HG03039 (cell line): ENCODE measurements around the gene ACSL1.
A peak's percentile ranks its signal among the peaks of the same experiment; 100 is the strongest.
"Not testable (repeated sequence)": the region's sequence is repeated elsewhere in the genome, so short reads cannot be mapped to it uniquely, and the experiment has no call there.

Source experiments
- ATAC-seq: cut with Tn5 transposase; IDR thresholded peaks from one replicate; pipeline ENCODE4 v1.9.1; 2021; ENCODE audit warnings: mild to moderate bottlenecking, moderate library complexity; ENCODE audit not compliant: unreplicated experiment

The ACSL1 gene

GRCh38 chr4:184843984-184844554, 18.3 kb upstream of the ACSL1 start:
- ATAC-seq = no peak

- ATAC-seq = not testable (repeated sequence)
These were observed 13.3 kb upstream of the ACSL1 start for GRCh38 chr4:184839075-184839399.

- ATAC-seq = no peak
These were observed 12.7 kb upstream of the ACSL1 start for GRCh38 chr4:184838249-184839074.

- ATAC-seq = no peak
These were observed 10.8 kb upstream of the ACSL1 start for GRCh38 chr4:184836613-184837012.

- no peak for ATAC-seq
These were observed 7.5 kb upstream of the ACSL1 start for GRCh38 chr4:184833046-184833838.

- no peak for ATAC-seq
These were observed 5.4 kb upstream of the ACSL1 start for GRCh38 chr4:184831153-184831552.

- no peak for ATAC-seq
These were observed 1.0 kb upstream of the ACSL1 start for GRCh38 chr4:184826691-184827270.

- ATAC-seq = peak; percentile 11
These were observed 450 bp downstream of the ACSL1 start for GRCh38 chr4:184825141-184825895.

- ATAC-seq = no peak
These were observed 1.0 kb downstream of the ACSL1 start for GRCh38 chr4:184824776-184825084.

- no peak for ATAC-seq
These were observed 1.5 kb downstream of the ACSL1 start for GRCh38 chr4:184824081-184824775.

- no peak for ATAC-seq
These were observed 2.8 kb downstream of the ACSL1 start for GRCh38 chr4:184823014-184823413.

GRCh38 chr4:184822356-184822755, 3.4 kb downstream of the ACSL1 start:
- ATAC-seq = no peak

GRCh38 chr4:184821242-184821641, 4.5 kb downstream of the ACSL1 start:
- ATAC-seq = no peak

GRCh38 chr4:184819786-184820185, 6.0 kb downstream of the ACSL1 start:
- no peak for ATAC-seq

GRCh38 chr4:184818216-184818564, 7.6 kb downstream of the ACSL1 start:
- ATAC-seq = peak; percentile 40

GRCh38 chr4:184817494-184818215, 8.1 kb downstream of the ACSL1 start:
- ATAC-seq = no peak

GRCh38 chr4:184816962-184817361, 8.8 kb downstream of the ACSL1 start:
- no peak for ATAC-seq

GRCh38 chr4:184815046-184815877, 10.5 kb downstream of the ACSL1 start:
- peak; percentile 69 for ATAC-seq

GRCh38 chr4:184814686-184815045, 11.1 kb downstream of the ACSL1 start:
- ATAC-seq = no peak
